ENCODE data around the gene MACROD2. TPM values are rescaled to one million over a fixed set of nuclear protein-coding genes. Genes with fewer than 3 reads are reported as not detected.

MACROD2 gene
- total and polyA plus RNA-seq, 2 of the 4 experiments (the other 2 are of a cell fraction), result not detected

DNA sequence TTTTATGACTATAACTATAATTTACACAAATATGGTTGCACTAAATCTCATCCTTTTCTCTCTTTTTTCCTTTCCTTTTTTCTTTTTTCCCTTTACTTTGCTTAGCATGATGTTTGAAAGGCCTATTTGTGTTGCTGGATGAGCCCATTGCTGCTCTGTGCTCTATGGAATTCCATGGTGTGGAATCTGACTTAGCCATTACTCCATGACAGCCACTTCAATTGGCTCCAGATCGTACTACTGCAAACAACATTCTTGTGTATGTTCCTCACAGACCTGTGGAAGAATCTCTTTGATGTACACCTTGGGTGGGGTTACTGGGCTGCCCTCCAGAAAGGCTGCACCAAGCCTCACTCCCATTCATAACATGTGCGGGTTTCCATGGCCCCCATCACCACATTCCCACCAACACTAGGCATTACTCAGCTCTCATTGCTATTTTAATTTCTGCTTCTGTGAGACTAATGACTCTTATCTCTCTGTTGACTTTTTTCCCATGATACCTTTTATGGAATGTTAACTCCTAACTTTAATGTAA is 1598.9 kb downstream of the MACROD2 start:
- Histone ChIP-seq H3K9me3 (ENCODE audit: control insufficient read depth, insufficient read depth, low read length) (0 out of 2 replicates have a peak, but pooled peaks cover 3% of the 10 kb centered on the region), H3K14ac (replicated peaks; ENCODE audit: low read depth, low read length) (no peak overlapping the region), H3K27me3 (ENCODE audit: control insufficient read depth, insufficient read depth, low read length) (no peaks in the 10 kb centered on the region), H4K8ac (ENCODE audit: low read depth in 2 of 2, low read length in 2 of 2) (no peak overlapping the region), H2AK9ac (replicated peaks; ENCODE audit: low read depth, low read length, poor library complexity) (no peak overlapping the region), H2BK120ac (ENCODE audit: low read depth, low read length) (no peak overlapping the region), H2AFZ (replicated peaks; ENCODE audit: low read length, poor library complexity) (no peak overlapping the region), H4K20me1 (ENCODE audit: insufficient read depth, low read length) (no peaks in the 10 kb centered on the region), H3K18ac (ENCODE audit: low read depth, low read length) (no peak overlapping the region), H3K56ac (ENCODE audit: extremely low read depth, insufficient read depth, low read length) (no peak overlapping the region), H4K91ac (ENCODE audit: insufficient read depth, low read depth, low read length) (no peak overlapping the region), H3K23ac (ENCODE audit: low read depth, low read length) (no peak overlapping the region), H3K4ac (ENCODE audit: low read depth, low read length) (no peak overlapping the region), H3K4me2 (ENCODE audit: low read depth, low read length) (no peak overlapping the region), H3K4me3 (ENCODE audit: insufficient read depth, low read depth, low read length) (no peak overlapping the region), H3K79me1 (ENCODE audit: low read depth in 1 of 2, low read length in 2 of 2) (no peaks in the 10 kb centered on the region), H2AK5ac (ENCODE audit: low read depth, low read length) (no peak overlapping the region), H3K27ac (ENCODE audit: insufficient read depth, low read length) (no peak overlapping the region), H2BK20ac (ENCODE audit: low read depth, low read length) (no peak overlapping the region), H3K36me3 (ENCODE audit: control insufficient read depth, insufficient read depth, low read length) (no peaks in the 10 kb centered on the region), H3K4me1 (ENCODE audit: control insufficient read depth, insufficient read depth, low read length) (no peaks in the 10 kb centered on the region), H2BK5ac (ENCODE audit: low read depth, low read length, poor library complexity, severe bottlenecking) (no peak overlapping the region), H2BK15ac (ENCODE audit: low read depth, low read length) (no peak overlapping the region), H3K9me1 (ENCODE audit: insufficient read depth, low read length) (no peaks in the 10 kb centered on the region), H4K5ac (ENCODE audit: low read depth, low read length) (no peak overlapping the region), H3K9ac (ENCODE audit: low read depth, low read length) (no peak overlapping the region)
- intact Hi-C loops (cut with micrococcal nuclease), result no loop called here
- DNase-seq, result no peak
- no peak for ATAC-seq (ENCODE audit: low read depth)
- no peak for TF ChIP-seq NFE2L2 (IDR thresholded peaks at IDR 0.05; ENCODE audit: low read depth, low read length)
- TF ChIP-seq, protein P1, sequence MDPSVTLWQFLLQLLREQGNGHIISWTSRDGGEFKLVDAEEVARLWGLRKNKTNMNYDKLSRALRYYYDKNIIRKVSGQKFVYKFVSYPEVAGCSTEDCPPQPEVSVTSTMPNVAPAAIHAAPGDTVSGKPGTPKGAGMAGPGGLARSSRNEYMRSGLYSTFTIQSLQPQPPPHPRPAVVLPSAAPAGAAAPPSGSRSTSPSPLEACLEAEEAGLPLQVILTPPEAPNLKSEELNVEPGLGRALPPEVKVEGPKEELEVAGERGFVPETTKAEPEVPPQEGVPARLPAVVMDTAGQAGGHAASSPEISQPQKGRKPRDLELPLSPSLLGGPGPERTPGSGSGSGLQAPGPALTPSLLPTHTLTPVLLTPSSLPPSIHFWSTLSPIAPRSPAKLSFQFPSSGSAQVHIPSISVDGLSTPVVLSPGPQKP (IDR thresholded peaks at IDR 0.05; ENCODE audit: borderline replicate concordance, low read depth, low read length), result no peak
- TF ChIP-seq MXI1 (IDR thresholded peaks at IDR 0.05; ENCODE audit: borderline replicate concordance, low read depth, low read length), result no peak
- BruUV-seq (replicated peaks), result no TSS peak
- in situ Hi-C loops (cut with MboI; ENCODE audit: low sequenced_read_pairs), result no loop called here
- no CpG with 5 or more reads among the region's 2 CpGs for WGBS, 2 experiments (ENCODE audit: extremely low coverage in 2 of 2, insufficient read length in 1 of 2)
- CTCF ChIA-PET, result no interaction called here
- POLR2A ChIA-PET (ENCODE audit: unreplicated experiment), result no interaction called here
- dilution Hi-C loops (cut with HindIII; ENCODE audit: low sequenced_read_pairs, unreplicated experiment), result no loop called here

Data from IMR-90 (cell line).